Osteoblast (primary cell): ENCODE measurements around the gene ERC1. TPM values are rescaled to one million over a fixed set of nuclear protein-coding genes. Genes with fewer than 3 reads are reported as not detected.

Source experiments
- DNase-seq: peaks from one replicate; pipeline ENCODE4 v3.0.0; 2011; ENCODE audit warnings: low spot score, mixed read lengths; ENCODE audit not compliant: insufficient read length; ENCODE audit errors: missing footprints
- H2AFZ ChIP-seq: 2 replicates; pipeline ENCODE4 v1.6.0; 2011; ENCODE audit warnings: mild to moderate bottlenecking, low read length
- H3K27ac ChIP-seq: 2 replicates; pipeline ENCODE4 v1.5.1; 2011; ENCODE audit warnings: mild to moderate bottlenecking, low read depth, low read length, moderate library complexity
- H3K27me3 ChIP-seq: 2 replicates; pipeline ENCODE4 v1.6.0; 2012; ENCODE audit warnings: mild to moderate bottlenecking, control low read depth, inconsistent platforms, low read length, moderate library complexity; ENCODE audit not compliant: insufficient read depth
- H3K36me3 ChIP-seq: 2 replicates; pipeline ENCODE4 v1.5.1; 2011; ENCODE audit warnings: mild to moderate bottlenecking, low read length, control low read depth, moderate library complexity; ENCODE audit not compliant: insufficient read depth
- H3K4me1 ChIP-seq: 2 replicates; pipeline ENCODE4 v1.5.1; 2011; ENCODE audit warnings: mild to moderate bottlenecking, low read length, control low read depth, moderate library complexity; ENCODE audit not compliant: insufficient read depth
- H3K4me2 ChIP-seq: 2 replicates; pipeline ENCODE4 v1.6.0; 2011; ENCODE audit warnings: mild to moderate bottlenecking, low read length; ENCODE audit not compliant: insufficient read depth
- H3K4me3 ChIP-seq: fragments of 200-600 bp; sonication (generic); 3 replicates; pipeline ENCODE4 v1.5.1; 2012; ENCODE audit warnings: mild to moderate bottlenecking, low read length, inconsistent platforms; ENCODE audit not compliant: insufficient read depth
- H3K79me2 ChIP-seq: 2 replicates; pipeline ENCODE4 v1.6.0; 2012; ENCODE audit warnings: mild to moderate bottlenecking, low read length, control low read depth, inconsistent platforms; ENCODE audit not compliant: insufficient read depth
- H3K9me3 ChIP-seq: 2 replicates; pipeline ENCODE4 v1.5.1; 2011; ENCODE audit warnings: low read depth, low read length, control low read depth
- H4K20me1 ChIP-seq: 2 replicates; pipeline ENCODE4 v1.6.0; 2012; ENCODE audit warnings: mild to moderate bottlenecking, low read length, control low read depth; ENCODE audit not compliant: insufficient read depth
- total RNA-seq: library from RNA; depleted of rRNA; stranded (reverse); fragments of >200 nt; gene quantifications from 2 replicates; pipeline ENCODE4 v1.2.3, GENCODE V29; 2012
- TF ChIP-seq, protein P1 (sequence below): IDR thresholded peaks from 2 replicates; pipeline ENCODE4 v1.5.1; 2011; ENCODE audit warnings: mild to moderate bottlenecking, low read depth, low read length, moderate library complexity; ENCODE audit errors: extremely low read depth

The ERC1 gene
- total RNA-seq, 1 donor, result 36.2 TPM

DNA sequence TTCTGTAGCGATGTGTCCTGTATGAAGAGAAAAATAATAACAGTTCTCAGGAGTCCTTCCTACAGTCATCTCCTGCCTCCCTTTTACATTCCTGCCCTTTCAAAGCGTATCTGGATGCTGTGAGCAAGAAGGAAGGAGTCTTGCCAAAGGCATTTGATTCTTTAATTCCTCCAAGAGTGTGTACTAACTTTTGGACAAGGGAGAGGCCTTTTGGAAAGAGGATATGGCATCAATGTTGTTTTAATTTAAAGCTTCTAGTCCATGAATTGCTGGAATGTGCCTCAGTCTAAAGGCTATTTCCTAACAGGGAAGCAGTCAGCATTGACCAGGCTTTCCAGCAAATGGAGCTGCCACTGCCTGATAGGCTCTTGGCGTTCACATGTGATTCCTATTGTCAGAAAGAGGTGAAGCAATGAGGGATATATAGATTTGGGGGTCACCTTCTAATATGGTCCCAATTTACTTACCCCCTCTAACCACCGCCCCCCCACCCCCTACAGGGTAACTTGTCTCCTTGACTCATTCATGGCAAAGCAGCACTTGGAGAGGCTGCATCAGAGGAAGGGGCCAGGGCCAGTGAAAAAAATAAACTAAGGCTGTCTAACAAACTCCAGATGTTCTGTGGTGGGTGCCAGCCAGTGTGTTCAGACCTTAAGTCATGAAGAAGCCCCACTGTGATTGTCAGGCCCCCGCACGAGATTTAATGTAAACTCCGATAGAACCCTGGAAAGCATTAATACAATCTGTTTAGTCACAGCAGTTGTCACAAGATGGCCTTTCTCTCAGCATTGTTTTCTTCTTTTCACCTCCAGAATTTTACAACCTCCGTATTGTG lies 383.1 kb downstream of the ERC1 start:
- Histone ChIP-seq H3K27ac (no peak overlapping the region), H3K79me2 (no peaks in the 10 kb centered on the region)

DNA sequence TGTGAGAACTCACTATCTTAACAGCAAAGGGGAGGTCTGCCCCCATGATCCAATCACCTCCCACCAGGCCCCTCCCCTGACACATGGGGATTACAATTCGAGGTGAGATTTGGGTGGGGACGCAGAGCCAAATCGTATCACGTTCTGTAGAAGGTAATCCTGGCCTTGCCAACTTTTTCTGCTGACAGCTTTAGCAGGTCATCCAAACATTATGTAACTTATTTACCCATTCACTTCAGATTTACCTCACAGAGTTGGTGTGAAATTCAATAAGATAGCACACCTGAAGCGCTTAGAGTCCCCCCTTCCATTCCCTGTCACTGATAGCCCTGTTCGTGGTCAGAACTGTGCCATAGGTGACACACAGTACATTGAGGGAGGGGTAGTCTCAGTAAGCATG lies 384.3 kb downstream of the ERC1 start:
- TF ChIP-seq, protein P1, sequence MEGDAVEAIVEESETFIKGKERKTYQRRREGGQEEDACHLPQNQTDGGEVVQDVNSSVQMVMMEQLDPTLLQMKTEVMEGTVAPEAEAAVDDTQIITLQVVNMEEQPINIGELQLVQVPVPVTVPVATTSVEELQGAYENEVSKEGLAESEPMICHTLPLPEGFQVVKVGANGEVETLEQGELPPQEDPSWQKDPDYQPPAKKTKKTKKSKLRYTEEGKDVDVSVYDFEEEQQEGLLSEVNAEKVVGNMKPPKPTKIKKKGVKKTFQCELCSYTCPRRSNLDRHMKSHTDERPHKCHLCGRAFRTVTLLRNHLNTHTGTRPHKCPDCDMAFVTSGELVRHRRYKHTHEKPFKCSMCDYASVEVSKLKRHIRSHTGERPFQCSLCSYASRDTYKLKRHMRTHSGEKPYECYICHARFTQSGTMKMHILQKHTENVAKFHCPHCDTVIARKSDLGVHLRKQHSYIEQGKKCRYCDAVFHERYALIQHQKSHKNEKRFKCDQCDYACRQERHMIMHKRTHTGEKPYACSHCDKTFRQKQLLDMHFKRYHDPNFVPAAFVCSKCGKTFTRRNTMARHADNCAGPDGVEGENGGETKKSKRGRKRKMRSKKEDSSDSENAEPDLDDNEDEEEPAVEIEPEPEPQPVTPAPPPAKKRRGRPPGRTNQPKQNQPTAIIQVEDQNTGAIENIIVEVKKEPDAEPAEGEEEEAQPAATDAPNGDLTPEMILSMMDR, result no peak
- Histone ChIP-seq H3K79me2 (no peaks in the 10 kb centered on the region), H3K27ac (no peak overlapping the region), H3K9me3 (no peaks in the 10 kb centered on the region), H3K4me2 (no peak overlapping the region), H3K4me3 (no peak overlapping the region), H4K20me1 (no peaks in the 10 kb centered on the region), H2AFZ (no peak overlapping the region), H3K27me3 (no peaks in the 10 kb centered on the region), H3K36me3 (peaks cover 3% of the 10 kb centered on the region), H3K4me1 (no peaks in the 10 kb centered on the region)
- DNase-seq, result no peak

More for the DNA sequence above, 383.1 kb downstream of the ERC1 start:
- DNase-seq, result peak; percentile 76
- H2AFZ ChIP-seq, result no peak overlapping the region
- no peak overlapping the region for H3K4me3 ChIP-seq
- TF ChIP-seq, protein P1, result no peak
- no peaks in the 10 kb centered on the region for H3K9me3 ChIP-seq
- H4K20me1 ChIP-seq, result no peaks in the 10 kb centered on the region
- H3K4me2 ChIP-seq, result no peak overlapping the region
- H3K27me3 ChIP-seq, result no peaks in the 10 kb centered on the region
- no peaks in the 10 kb centered on the region for H3K4me1 ChIP-seq
- peaks cover 3% of the 10 kb centered on the region for H3K36me3 ChIP-seq

DNA sequence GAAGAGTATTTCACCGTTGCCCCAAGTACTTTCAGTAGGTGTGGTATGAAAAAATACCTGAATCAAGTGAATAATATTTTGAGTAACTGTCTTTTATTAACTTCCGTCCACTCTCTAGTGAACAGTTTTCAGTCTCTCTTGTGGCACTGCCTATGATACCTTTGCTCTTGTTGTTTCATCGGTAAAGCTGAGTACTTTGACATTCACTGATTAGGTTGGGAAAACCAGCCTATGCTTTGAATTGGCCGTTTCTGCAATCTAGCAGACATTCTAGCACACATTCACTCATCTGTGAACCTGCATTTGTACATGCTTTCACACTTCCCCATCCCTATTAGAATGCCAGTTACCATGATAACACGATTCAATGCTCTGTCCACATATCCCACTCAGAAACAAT lies 386.1 kb downstream of the ERC1 start:
- Histone ChIP-seq H4K20me1 (no peaks in the 10 kb centered on the region), H3K27ac (no peak overlapping the region), H3K27me3 (no peaks in the 10 kb centered on the region), H3K4me3 (no peak overlapping the region), H3K79me2 (no peaks in the 10 kb centered on the region), H3K36me3 (peaks cover 3% of the 10 kb centered on the region), H3K4me2 (no peak overlapping the region), H2AFZ (no peak overlapping the region), H3K4me1 (no peaks in the 10 kb centered on the region), H3K9me3 (no peaks in the 10 kb centered on the region)
- TF ChIP-seq, protein P1, result no peak
- no peak for DNase-seq

DNA sequence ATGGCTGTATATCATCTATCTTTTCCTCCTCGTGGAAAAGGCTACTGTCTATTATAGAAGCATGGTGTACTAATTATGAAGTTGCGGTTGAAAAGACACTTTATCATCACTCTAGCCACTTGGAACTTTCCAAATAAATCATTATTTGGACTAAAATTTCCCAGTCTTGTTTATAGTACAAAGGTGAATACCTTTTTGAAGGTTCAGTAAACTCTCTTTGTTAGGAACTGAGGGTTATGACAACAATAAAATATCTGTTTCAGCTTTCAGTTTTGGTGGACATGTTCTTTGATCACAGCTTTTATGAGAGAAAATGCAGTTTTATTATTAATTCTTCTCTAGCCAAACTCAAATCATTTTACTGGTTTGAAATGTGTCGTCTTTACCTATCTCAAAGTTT lies 386.7 kb downstream of the ERC1 start:
- Histone ChIP-seq H3K79me2 (no peaks in the 10 kb centered on the region), H3K9me3 (no peaks in the 10 kb centered on the region), H3K4me3 (no peak overlapping the region), H3K4me1 (no peaks in the 10 kb centered on the region), H3K36me3 (peaks cover 3% of the 10 kb centered on the region), H3K27ac (no peak overlapping the region), H2AFZ (no peak overlapping the region), H3K4me2 (no peak overlapping the region), H4K20me1 (no peaks in the 10 kb centered on the region), H3K27me3 (no peaks in the 10 kb centered on the region)
- no peak for DNase-seq
- TF ChIP-seq, protein P1, result no peak
